SK-N-SH treated with all-trans-retinoic acid at 6 μM for 48 hours (cell line): ENCODE results near the gene TTLL6.
A peak's percentile ranks its signal among the peaks of the same experiment; 100 is the strongest.
"Not testable (repeated sequence)": the region's sequence is repeated elsewhere in the genome, so short reads cannot be mapped to it uniquely, and the experiment has no call there.

Source experiments
- ATAC-seq: fragments of 200-7000 bp; cut with Tn5 transposase; 3 replicates; pipeline ENCODE4 v1.9.1; 2020; ENCODE audit warnings: mild to moderate bottlenecking, moderate library complexity
- ARNTL ChIP-seq: fragments of 450-650 bp; formaldehyde crosslinking; IDR thresholded peaks from 2 replicates; pipeline ENCODE4 v1.5.0; 2020; ENCODE audit warnings: low read depth, mild to moderate bottlenecking, moderate library complexity, borderline replicate concordance
- CSDC2 ChIP-seq: fragments of 250-450 bp; sonication (Bioruptor Pico); IDR thresholded peaks from 2 replicates; pipeline ENCODE4 v1.5.0; 2020; ENCODE audit warnings: mild to moderate bottlenecking, moderate library complexity
- CSRNP3 ChIP-seq: fragments of 250-450 bp; sonication (Bioruptor Pico); IDR thresholded peaks from 2 replicates; pipeline ENCODE4 v1.5.1; 2021; ENCODE audit warnings: mild to moderate bottlenecking, moderate library complexity
- ESRRG ChIP-seq: fragments of 250-450 bp; sonication (Bioruptor Pico); IDR thresholded peaks from 2 replicates; pipeline ENCODE4 v1.6.1; 2021; ENCODE audit warnings: mild to moderate bottlenecking
- ISL1 ChIP-seq: fragments of 250-450 bp; sonication (Bioruptor Pico); IDR thresholded peaks from 2 replicates; pipeline ENCODE4 v2.1.2; 2022; ENCODE audit warnings: mild to moderate bottlenecking, moderate library complexity
- OSR1 ChIP-seq: fragments of 250-450 bp; sonication (Bioruptor Pico); IDR thresholded peaks from 2 replicates; pipeline ENCODE4 v1.8.0; 2022; ENCODE audit warnings: moderate library complexity, mild to moderate bottlenecking, inconsistent platforms
- POU6F1 ChIP-seq: fragments of 250-450 bp; sonication (Bioruptor Pico); IDR thresholded peaks from 2 replicates; pipeline ENCODE4 v1.8.0; 2021; ENCODE audit warnings: low read depth, mild to moderate bottlenecking, moderate library complexity, borderline replicate concordance
- RARB ChIP-seq: fragments of 250-450 bp; sonication (Bioruptor Pico); IDR thresholded peaks from 2 replicates; pipeline ENCODE4 v1.8.0; 2021; ENCODE audit warnings: mild to moderate bottlenecking, moderate library complexity
- SNAI2 ChIP-seq: fragments of 250-450 bp; sonication (Bioruptor Pico); IDR thresholded peaks from 2 replicates; pipeline ENCODE4 v1.5.0; 2020; ENCODE audit warnings: mild to moderate bottlenecking, moderate library complexity
- TCF4 ChIP-seq: fragments of 250-450 bp; sonication (Bioruptor Pico); IDR thresholded peaks from 2 replicates; pipeline ENCODE4 v1.8.0; 2021; ENCODE audit warnings: mild to moderate bottlenecking, moderate library complexity, borderline replicate concordance
- TOX ChIP-seq: fragments of 250-450 bp; sonication (Bioruptor Pico); IDR thresholded peaks from 2 replicates; pipeline ENCODE4 v1.8.0; 2021; ENCODE audit warnings: mild to moderate bottlenecking, moderate library complexity, borderline replicate concordance
- ZFP30 ChIP-seq: fragments of 450-650 bp; formaldehyde crosslinking; IDR thresholded peaks from 2 replicates; pipeline ENCODE4 v1.5.0; 2022; ENCODE audit warnings: mild to moderate bottlenecking, moderate library complexity
- ZNF565 ChIP-seq: fragments of 450-650 bp; formaldehyde crosslinking; conservative IDR thresholded peaks from 2 replicates; pipeline ENCODE4 v1.5.0; 2020; ENCODE audit warnings: low read depth, mild to moderate bottlenecking, moderate library complexity
- ZNF70 ChIP-seq: fragments of 450-650 bp; formaldehyde crosslinking; IDR thresholded peaks from 2 replicates; pipeline ENCODE4 v1.5.0; 2020; ENCODE audit warnings: mild to moderate bottlenecking, moderate library complexity
- ZNF8 ChIP-seq: fragments of 450-650 bp; formaldehyde crosslinking; IDR thresholded peaks from 2 replicates; pipeline ENCODE4 v1.5.0; 2020; ENCODE audit warnings: mild to moderate bottlenecking, moderate library complexity
- TF ChIP-seq, protein P1 (sequence below): fragments of 250-450 bp; sonication (Bioruptor Pico); IDR thresholded peaks from 2 replicates; pipeline ENCODE4 v1.5.1; 2020; ENCODE audit warnings: low read depth, mild to moderate bottlenecking, moderate library complexity
- TF ChIP-seq, protein P2 (sequence below): fragments of 250-450 bp; sonication (Bioruptor Pico); IDR thresholded peaks from 2 replicates; pipeline ENCODE4 v1.8.0; 2020; ENCODE audit warnings: mild to moderate bottlenecking, moderate library complexity, borderline replicate concordance

TTLL6 gene

GRCh38 chr17:48799069-48799723, 17.8 kb downstream of the TTLL6 start:
- ATAC-seq = no peak
- TF ChIP-seq ARNTL (CRISPR knock-in tag) = no peak
- TF ChIP-seq RARB (CRISPR knock-in tag) = no peak
- no peak for TF ChIP-seq ESRRG
- TF ChIP-seq SNAI2 = no peak

GRCh38 chr17:48796163-48796522, 20.9 kb downstream of the TTLL6 start:
- not testable (repeated sequence) for ATAC-seq

- TF ChIP-seq RARB (CRISPR knock-in tag) = no peak
- no peak for TF ChIP-seq ZFP30
- no peak for TF ChIP-seq OSR1 (CRISPR knock-in tag)
- no peak for TF ChIP-seq ISL1 (CRISPR knock-in tag)
- no peak for TF ChIP-seq CSDC2 (CRISPR knock-in tag)
- no peak for TF ChIP-seq POU6F1 (CRISPR knock-in tag)
- TF ChIP-seq, protein P1, sequence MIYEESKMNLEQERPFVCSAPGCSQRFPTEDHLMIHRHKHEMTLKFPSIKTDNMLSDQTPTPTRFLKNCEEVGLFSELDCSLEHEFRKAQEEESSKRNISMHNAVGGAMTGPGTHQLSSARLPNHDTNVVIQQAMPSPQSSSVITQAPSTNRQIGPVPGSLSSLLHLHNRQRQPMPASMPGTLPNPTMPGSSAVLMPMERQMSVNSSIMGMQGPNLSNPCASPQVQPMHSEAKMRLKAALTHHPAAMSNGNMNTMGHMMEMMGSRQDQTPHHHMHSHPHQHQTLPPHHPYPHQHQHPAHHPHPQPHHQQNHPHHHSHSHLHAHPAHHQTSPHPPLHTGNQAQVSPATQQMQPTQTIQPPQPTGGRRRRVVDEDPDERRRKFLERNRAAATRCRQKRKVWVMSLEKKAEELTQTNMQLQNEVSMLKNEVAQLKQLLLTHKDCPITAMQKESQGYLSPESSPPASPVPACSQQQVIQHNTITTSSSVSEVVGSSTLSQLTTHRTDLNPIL = no peak
- TF ChIP-seq SNAI2 = no peak
- peak; percentile 69 for ATAC-seq
Observed at GRCh38 chr17:48795444-48796162, 21.4 kb downstream of the TTLL6 start.

GRCh38 chr17:48792033-48792798, 24.8 kb downstream of the TTLL6 start:
- no peak; the same call in 2 of the 3 replicates for ATAC-seq
- TF ChIP-seq POU6F1 (CRISPR knock-in tag) (no peak), ZNF565 (CRISPR knock-in tag) (no peak), CSDC2 (CRISPR knock-in tag) (no peak), RARB (CRISPR knock-in tag) (no peak), TCF4 (no peak), TOX (CRISPR knock-in tag) (no peak), CSRNP3 (no peak), ZNF8 (no peak), ZNF70 (CRISPR knock-in tag) (no peak)
- TF ChIP-seq, protein P2, sequence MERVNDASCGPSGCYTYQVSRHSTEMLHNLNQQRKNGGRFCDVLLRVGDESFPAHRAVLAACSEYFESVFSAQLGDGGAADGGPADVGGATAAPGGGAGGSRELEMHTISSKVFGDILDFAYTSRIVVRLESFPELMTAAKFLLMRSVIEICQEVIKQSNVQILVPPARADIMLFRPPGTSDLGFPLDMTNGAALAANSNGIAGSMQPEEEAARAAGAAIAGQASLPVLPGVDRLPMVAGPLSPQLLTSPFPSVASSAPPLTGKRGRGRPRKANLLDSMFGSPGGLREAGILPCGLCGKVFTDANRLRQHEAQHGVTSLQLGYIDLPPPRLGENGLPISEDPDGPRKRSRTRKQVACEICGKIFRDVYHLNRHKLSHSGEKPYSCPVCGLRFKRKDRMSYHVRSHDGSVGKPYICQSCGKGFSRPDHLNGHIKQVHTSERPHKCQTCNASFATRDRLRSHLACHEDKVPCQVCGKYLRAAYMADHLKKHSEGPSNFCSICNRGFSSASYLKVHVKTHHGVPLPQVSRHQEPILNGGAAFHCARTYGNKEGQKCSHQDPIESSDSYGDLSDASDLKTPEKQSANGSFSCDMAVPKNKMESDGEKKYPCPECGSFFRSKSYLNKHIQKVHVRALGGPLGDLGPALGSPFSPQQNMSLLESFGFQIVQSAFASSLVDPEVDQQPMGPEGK (CRISPR knock-in tag) = no peak
- TF ChIP-seq, all 23 proteins: peak for 0
